ENCODE results near the gene EPHA4.

Gene EPHA4

GRCh38 chr2:221431477-221431876 lies 140.6 kb downstream of the EPHA4 start:
- DNase-seq, result no peak

DNA sequence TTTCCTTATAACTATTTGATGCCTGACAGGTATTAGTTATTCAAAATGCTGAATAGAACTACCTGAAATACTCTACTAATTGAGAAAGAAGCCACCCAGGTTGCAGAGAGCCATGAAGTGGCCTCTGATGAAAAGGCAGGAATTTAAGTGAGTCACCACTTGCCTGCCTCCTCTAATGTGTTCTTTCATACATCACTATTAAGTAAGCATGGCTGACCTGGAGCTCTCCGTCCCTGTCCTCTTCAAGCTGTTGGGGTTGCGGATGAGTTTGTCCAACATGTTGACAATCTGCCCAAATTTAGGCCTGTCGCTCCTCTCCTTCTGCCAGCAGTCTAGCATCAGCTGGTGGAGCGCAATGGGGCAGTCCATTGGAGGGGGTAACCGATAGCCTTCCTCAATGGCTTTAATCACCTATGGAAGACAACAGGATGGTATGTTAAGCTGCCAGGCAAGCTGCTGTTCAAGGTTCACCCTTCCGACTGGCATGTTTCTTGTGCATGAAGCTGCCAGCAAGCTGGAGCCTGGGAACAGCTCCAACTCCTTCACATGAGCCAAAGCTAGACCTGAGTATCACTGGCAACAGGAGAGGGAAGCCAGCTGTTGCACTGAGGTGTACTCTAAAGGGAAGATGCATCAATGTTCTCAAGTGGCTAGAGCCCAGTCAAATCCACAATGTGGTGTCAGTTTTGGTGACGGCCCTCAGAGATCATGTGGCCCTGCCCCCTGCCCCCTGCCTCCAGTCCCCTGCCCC lies 142.2 kb downstream of the EPHA4 start:
- DNase-seq, result no peak

GRCh38 chr2:221428896-221429295 lies 143.2 kb downstream of the EPHA4 start:
- DNase-seq, result no peak

GRCh38 chr2:221426929-221427328 lies 145.2 kb downstream of the EPHA4 start:
- no peak for DNase-seq

DNA sequence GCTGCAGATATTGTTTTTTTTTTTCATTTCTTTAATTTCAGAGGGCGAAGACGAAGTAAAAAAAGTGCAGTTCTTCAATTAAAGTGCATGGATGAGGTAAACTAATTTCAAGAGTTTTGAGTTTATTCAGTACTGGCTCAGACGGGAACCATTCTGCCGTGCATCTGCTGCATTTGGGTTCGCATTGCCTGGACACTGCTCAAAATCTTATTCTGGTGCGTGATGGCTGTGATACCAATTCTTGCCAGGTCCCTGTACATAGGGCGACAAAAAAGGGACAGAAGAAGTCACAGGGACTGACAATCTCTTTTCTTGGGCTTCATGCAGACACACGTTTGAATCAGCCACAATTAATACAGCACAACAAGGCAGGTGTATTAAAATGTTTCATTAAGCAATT lies 146.2 kb downstream of the EPHA4 start:
- no peak for DNase-seq

GRCh38 chr2:221425353-221425752 lies 146.8 kb downstream of the EPHA4 start:
- DNase-seq, result no peak

DNA sequence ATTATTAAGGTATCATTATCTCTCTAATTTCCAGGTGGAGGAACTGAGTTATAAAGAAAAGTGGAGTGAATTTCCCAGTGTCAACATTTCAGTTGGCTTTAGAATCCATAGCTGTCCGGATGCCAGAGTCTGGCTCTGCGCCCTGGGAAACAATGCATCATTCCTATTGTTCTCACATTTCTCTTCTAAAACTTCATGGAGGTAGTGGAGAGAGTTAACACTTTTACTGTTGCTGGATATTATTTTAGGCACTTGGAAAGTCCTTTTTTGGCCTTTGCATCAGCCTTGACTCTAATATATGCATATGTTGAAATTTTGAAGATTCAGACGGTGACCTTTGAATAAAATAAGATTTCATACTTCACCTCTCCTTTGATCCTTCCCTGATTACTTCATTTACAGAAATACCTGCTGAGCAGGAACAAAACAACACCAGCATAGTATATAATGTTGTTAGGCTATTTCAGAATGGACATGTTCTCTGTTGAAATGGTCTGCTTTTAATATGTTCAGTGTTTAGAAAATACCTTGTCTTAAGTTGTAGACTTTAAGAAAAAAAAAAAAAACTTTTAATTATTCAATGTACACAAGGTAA lies 148.8 kb downstream of the EPHA4 start:
- DNase-seq, result no peak

GRCh38 chr2:221422516-221423209 lies 149.4 kb downstream of the EPHA4 start:
- DNase-seq, result no peak

GRCh38 chr2:221420245-221420644 lies 151.9 kb downstream of the EPHA4 start:
- DNase-seq, result no peak

DNA sequence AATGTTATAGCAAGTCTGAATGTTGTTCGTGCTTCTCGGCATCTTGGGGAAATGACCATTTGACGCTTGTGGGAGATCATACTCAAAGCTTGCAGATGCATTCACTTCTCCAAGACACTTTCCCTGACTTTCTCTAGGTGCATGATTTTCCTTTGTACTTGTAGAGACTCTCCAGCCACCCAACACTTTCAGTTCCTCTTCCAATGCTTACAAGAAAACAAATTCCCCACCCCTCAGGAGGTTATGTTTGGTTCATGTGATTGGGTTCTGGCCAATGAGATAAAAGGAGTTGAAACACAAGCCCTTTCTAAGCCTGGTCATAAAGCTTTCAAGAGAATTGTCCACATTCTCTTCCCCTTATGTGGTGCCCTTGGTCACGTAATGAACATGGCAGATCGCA lies 156.3 kb downstream of the EPHA4 start:
- DNase-seq, result no peak

GRCh38 chr2:221412978-221413377 lies 159.1 kb downstream of the EPHA4 start:
- DNase-seq, result no peak

DNA sequence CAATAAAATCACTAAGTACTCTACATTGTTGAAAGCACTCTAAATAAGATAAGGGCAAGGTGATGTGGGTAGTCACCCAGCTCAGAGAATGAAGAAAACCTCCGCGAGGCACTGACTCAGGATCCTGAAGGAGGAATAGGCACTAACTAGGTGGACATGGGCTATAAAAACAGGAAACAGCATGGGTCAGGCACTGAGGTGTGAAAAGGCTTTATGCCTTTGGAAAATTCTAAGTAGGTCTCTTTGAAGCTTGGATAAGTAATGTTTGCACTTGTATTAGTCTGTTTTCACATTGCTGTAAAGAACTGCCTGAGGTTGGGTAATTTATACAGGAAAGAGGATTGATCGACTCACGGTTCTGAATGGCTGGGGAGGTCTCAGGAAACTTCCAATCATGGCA lies 161.6 kb downstream of the EPHA4 start:
- no peak for DNase-seq

DNA sequence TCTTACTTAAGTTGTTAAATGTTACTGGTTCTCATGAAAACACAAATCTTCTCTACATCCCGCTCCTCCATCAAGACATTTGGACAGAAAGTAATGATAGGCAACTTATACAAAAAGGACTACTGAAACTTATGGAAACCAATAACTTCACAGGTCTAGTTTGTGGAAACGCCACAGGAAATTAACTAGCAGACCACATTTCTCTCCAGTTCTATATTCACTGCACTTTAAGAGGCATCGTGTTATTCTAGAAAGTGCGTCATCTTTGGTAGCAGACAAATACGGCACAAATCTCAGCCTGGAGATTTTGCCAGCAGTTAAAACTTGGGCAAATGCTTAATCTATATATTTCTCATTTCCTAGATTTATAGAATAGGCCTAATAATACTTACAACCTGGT lies 164.3 kb downstream of the EPHA4 start:
- DNase-seq, result no peak

GRCh38 chr2:221405521-221405920 lies 166.6 kb downstream of the EPHA4 start:
- no peak for DNase-seq

- DNase-seq, result no peak
Measured at GRCh38 chr2:221402072-221402471, 170.0 kb downstream of the EPHA4 start.

DNA sequence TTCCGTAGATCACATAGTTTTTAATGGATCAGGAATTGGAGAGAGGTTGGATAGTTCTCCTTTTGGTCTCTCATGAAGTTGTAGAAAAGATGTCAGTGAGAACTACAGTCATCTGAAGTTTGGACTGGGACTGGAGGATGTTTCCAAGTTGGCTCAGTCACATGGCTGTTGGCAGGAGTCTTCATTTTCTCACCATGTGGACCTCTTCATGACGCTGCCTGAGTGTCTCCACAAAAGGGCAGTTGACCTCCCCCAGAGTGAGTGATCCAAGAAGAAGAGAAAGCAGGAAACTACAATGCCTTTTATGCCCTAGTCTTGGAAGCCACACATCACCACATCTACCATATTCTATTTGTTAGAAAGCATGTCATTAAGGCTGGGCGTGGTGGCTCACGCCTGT lies 171.7 kb downstream of the EPHA4 start:
- no peak for DNase-seq

- DNase-seq, result no peak
Measured at GRCh38 chr2:221399183-221399582, 172.9 kb downstream of the EPHA4 start.

- no peak for DNase-seq
Measured at GRCh38 chr2:221397187-221397586, 174.9 kb downstream of the EPHA4 start.

- DNase-seq, result no peak
Measured at GRCh38 chr2:221392228-221392881, 179.7 kb downstream of the EPHA4 start.

DNA sequence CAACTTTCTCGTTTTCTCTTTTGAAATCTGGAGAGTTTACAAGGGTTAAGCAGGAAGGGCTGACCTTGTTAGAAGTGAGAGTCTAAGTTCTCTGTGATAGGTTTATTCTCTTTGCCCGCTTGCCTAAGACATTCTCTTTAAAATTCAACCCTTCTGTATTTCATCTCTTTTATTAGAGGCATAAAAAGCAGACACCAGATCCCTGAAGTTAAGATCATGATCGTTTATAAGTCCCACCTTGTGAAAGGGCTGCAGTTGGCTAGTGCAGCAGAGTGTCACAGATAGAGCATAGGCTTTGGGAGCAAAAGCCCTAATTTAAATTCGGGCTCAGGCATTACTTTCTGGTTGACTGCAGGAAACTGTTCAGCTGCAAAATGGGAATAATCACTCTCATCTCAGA lies 181.2 kb downstream of the EPHA4 start:
- DNase-seq, result no peak

GRCh38 chr2:221389904-221390303 lies 182.2 kb downstream of the EPHA4 start:
- DNase-seq, result no peak

GRCh38 chr2:221389421-221389820 lies 182.7 kb downstream of the EPHA4 start:
- DNase-seq, result no peak

DNA sequence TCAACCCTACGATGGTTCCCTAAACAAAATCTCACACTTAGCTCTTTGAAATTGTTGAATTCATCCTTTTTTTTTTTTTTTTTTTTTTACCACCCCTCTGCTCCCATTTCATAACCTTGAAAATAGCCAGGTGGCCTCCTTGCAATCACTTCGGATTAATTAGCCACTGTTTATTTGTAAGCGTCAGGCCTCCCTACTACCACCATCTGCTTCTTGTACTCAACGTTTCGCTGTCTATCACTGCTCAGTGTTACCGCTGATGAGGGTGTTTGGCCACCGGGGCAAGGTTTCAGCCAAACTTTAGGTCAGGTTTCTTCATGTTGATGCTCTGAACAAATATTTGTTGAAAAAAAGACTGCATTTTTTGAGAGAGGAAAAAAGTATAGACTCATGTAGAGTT lies 183.2 kb downstream of the EPHA4 start:
- no peak for DNase-seq

- DNase-seq, result no peak
Measured at GRCh38 chr2:221385716-221386115, 186.4 kb downstream of the EPHA4 start.
